IPS-15b (cell line): ENCODE results near the gene ZMAT2.
"Not testable (repeated sequence)": the region's sequence is repeated elsewhere in the genome, so short reads cannot be mapped to it uniquely, and the experiment has no call there.

ENCODE experiments used
- H3K27me3 ChIP-seq: one replicate; pipeline ENCODE4 v1.6.1; 2013; ENCODE audit warnings: low read length; ENCODE audit not compliant: control insufficient read depth, insufficient read depth
- H3K36me3 ChIP-seq: one replicate; pipeline ENCODE4 v1.6.1; 2013; ENCODE audit warnings: low read length; ENCODE audit not compliant: control insufficient read depth, insufficient read depth
- H3K4me1 ChIP-seq: one replicate; pipeline ENCODE4 v1.6.1; 2013; ENCODE audit warnings: mild to moderate bottlenecking, low read length; ENCODE audit not compliant: control insufficient read depth, insufficient read depth
- H3K4me3 ChIP-seq: one replicate; pipeline ENCODE4 v1.5.1; 2013; ENCODE audit warnings: low read depth, low read length
- H3K9ac ChIP-seq: one replicate; pipeline ENCODE4 v1.6.1; 2013; ENCODE audit warnings: low read depth, mild to moderate bottlenecking, low read length
- H3K9me3 ChIP-seq: one replicate; pipeline ENCODE4 v1.6.1; 2013; ENCODE audit warnings: mild to moderate bottlenecking, low read length; ENCODE audit not compliant: control insufficient read depth, insufficient read depth

ZMAT2 gene

DNA sequence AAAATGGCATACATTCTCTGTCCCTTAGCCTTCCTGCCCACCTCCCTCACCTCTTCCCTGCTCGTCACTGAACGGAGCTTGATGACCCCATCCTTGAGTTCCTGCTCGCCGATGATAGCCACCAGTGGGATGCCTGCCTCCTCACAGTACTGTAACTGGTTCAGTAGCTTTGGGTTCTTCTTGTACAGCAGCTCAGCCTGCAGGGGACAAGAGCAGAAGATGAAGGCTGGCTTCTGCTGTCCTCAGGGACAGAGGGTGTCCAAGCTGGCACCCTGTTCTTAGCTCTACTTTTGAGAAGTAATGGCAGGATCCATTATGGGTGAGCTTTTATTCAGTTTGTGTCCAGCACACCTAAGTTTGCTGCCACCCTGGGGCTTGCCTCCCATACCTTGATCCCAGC, 25.6 kb upstream of the ZMAT2 start:
- Histone ChIP-seq H3K9me3 (no peaks in the 10 kb centered on the region), H3K36me3 (peaks cover 37% of the 10 kb centered on the region), H3K4me1 (peaks cover 4% of the 10 kb centered on the region), H3K4me3 (no peak overlapping the region), H3K9ac (no peak overlapping the region), H3K27me3 (no peaks in the 10 kb centered on the region)

DNA sequence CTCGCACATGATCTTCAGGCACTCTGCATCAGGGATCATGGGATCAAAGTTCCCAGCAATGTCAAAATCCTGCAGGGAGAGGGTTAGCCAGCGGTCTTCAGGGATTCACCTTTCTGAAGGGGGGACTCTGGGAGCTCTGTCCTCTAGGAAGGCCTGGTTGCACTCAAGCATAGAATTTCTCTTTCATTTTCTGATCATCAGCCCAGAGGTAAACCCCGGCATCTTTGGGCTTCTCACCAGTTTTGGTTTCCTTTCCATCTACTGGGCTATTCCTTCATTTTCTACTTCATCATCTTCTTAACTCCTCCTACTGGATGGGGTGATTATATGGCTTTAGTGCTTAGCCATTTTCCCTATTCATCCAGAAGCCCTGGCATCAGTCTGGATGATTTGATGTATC, 22.3 kb upstream of the ZMAT2 start:
- no peaks in the 10 kb centered on the region for H3K9me3 ChIP-seq
- H3K9ac ChIP-seq: no peak overlapping the region
- H3K4me1 ChIP-seq: no peaks in the 10 kb centered on the region
- no peak overlapping the region for H3K4me3 ChIP-seq
- H3K36me3 ChIP-seq: peaks cover 34% of the 10 kb centered on the region
- H3K27me3 ChIP-seq: no peaks in the 10 kb centered on the region

DNA sequence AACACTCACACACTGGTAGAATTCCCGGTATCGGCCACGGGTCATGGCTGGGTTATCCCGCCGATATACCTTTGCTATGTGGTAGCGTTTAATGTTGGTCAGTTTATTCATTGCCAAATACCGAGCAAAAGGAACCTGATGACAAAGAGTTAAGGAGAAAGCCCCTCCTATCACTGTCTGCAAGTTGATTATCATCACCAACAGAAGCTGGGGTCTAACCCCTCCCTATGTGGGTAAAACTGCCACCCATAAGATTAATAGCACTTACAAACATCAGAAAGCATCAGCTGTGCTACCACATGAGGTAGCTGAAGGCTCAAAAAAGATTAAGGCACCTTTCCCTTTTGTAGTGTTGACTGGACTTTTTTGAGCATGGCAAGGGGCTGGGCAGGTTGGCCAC, 21.3 kb upstream of the ZMAT2 start:
- Histone ChIP-seq H3K4me1 (no peaks in the 10 kb centered on the region), H3K9ac (no peak overlapping the region), H3K9me3 (no peaks in the 10 kb centered on the region), H3K4me3 (no peak overlapping the region), H3K27me3 (no peaks in the 10 kb centered on the region), H3K36me3 (peaks cover 29% of the 10 kb centered on the region)

DNA sequence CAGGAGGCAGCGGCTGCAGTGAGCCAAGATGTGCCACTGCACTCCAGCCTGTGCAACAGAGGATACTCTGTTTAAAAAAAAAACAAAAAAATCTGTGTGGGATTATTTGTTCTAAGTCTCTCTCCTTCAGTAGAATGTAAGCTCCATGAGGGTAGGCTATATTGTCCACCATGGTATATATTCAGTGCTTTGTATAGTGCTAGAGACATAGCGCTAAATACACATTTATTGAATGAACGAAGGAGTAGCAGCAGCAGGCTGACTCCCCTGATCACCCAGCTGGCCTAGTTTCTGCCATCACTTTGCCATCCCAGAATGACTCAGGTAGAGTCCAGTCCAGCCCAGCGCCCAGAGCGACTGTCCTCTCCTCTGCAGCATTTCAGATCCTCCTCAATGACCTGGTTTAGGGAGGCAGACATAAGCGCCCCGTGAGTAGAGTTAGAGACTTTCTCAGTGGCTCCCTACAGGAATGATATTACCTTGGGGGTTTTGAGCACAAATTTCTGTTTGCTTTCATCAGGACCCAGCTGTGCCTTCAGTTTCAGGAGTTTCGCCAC, 9.8 kb upstream of the ZMAT2 start:
- H3K36me3 ChIP-seq: peaks cover 10% of the 10 kb centered on the region
- no peaks in the 10 kb centered on the region for H3K9me3 ChIP-seq
- no peaks in the 10 kb centered on the region for H3K4me1 ChIP-seq
- peak overlapping the region; percentile 100 for H3K4me3 ChIP-seq
- peak overlapping the region; percentile 91 for H3K9ac ChIP-seq
- no peaks in the 10 kb centered on the region for H3K27me3 ChIP-seq

DNA sequence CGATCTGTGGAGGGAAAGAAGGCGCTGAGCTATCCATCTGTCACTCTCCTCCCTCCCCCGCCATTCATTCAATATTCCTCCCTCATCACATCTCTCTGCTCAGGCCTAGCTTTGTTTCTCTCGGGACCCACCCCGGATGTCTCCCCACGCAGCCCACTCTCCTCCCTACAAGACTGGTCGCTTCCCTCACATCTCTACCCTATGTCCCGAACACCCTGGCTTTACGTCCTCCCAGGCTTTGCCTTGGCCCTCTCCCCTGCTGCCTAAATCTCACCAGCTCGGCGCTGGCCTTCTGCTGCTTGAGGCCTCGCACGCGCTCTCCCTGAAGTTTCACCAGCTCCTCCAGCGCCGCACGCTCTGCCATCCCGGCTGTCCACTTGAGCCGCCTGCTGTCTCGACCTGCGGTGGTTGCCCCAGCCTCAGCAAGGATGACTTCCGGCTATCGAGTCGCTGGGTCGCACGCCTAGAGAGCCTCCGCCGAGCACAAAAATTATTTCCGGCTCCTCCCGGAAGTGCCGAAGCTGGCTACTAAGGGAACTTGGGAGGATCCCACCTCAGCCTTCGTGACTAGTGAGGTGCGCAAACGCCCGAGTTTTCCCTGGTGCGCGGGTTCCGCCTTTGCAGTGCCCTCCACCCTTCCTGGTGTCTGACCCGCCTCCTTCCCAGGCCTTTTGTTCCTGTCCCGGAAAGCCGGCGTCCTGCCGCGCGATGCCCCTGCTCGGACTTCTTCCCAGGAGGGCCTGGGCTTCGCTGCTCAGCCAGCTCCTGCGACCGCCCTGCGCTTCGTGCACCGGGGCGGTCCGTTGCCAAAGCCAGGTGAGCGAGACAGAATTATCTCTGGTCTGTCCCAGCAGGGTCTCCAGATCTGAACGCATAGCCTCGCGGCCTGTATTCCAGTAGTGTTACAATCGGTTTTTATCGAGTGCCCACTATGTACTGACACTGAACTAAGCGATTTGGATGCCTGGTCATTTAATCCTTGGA, 9.0 kb upstream of the ZMAT2 start, which contains the start of the genes HARS1 and HARS2:
Gene HARS1 (minus strand): TSS at position 430 of the 984 bp plus-strand sequence. CDS start 66 bp downstream, at position 364.
Gene HARS2 (plus strand): TSS at position 515 of the 984 bp plus-strand sequence. CDS start 194 bp downstream, at position 709.
- H3K27me3 ChIP-seq: no peaks in the 10 kb centered on the region
- H3K4me1 ChIP-seq: no peaks in the 10 kb centered on the region
- peaks cover 18% of the 10 kb centered on the region for H3K36me3 ChIP-seq
- H3K4me3 ChIP-seq: peak within 1 kb of the TSS; percentile 100
- no peaks in the 10 kb centered on the region for H3K9me3 ChIP-seq
- H3K9ac ChIP-seq: peak within 1 kb of the TSS; percentile 91

DNA sequence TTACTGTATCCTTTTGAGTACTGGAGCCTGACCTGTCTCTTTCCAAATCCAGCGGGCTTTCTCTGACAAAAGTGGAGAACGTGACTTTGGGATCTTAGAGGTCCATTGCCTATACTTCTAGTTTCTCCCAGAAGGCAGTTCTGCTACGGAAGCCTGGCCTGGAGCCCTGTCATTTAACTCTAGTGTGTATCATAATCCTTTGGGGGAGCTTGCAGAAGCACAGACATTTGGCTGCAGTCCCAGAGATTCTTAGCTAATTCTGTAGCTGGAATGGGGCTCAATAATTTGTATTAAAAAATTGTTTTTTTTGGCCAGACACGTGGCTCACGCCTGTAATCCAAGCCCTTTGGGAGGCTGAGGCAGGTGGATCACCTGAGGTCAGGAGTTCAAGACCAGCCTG, 6.0 kb upstream of the ZMAT2 start:
- peaks cover 37% of the 10 kb centered on the region for H3K36me3 ChIP-seq
- H3K4me3 ChIP-seq: no peak overlapping the region
- no peaks in the 10 kb centered on the region for H3K9me3 ChIP-seq
- H3K4me1 ChIP-seq: peaks cover 4% of the 10 kb centered on the region
- no peak overlapping the region for H3K9ac ChIP-seq
- no peaks in the 10 kb centered on the region for H3K27me3 ChIP-seq

DNA sequence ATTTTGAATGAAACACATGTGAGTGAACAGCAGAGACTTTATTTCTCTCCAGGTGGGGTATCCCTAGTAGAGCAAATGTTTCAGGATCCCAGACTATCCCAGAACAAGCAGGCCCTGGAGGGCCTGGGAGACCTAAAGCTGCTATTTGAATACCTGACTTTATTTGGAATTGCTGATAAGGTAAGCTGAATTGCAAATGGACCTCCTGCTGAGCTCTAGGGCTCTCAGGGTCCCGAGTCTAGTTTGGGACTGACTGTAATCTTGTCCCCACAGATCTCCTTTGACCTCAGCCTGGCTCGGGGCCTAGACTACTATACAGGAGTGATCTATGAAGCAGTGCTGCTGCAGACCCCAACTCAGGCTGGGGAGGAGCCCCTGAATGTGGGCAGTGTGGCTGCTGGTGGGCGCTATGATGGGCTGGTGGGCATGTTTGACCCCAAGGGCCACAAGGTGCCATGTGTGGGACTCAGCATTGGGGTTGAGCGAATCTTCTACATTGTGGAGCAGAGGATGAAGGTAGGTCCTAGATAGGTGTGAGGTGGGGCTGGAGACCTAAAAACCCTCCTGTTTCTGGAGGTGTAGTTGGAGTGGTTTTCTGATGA, 3.3 kb upstream of the ZMAT2 start:
- no peaks in the 10 kb centered on the region for H3K9me3 ChIP-seq
- peaks cover 37% of the 10 kb centered on the region for H3K36me3 ChIP-seq
- H3K27me3 ChIP-seq: no peaks in the 10 kb centered on the region
- H3K9ac ChIP-seq: no peak overlapping the region
- peaks cover 7% of the 10 kb centered on the region for H3K4me1 ChIP-seq
- no peak overlapping the region for H3K4me3 ChIP-seq

DNA sequence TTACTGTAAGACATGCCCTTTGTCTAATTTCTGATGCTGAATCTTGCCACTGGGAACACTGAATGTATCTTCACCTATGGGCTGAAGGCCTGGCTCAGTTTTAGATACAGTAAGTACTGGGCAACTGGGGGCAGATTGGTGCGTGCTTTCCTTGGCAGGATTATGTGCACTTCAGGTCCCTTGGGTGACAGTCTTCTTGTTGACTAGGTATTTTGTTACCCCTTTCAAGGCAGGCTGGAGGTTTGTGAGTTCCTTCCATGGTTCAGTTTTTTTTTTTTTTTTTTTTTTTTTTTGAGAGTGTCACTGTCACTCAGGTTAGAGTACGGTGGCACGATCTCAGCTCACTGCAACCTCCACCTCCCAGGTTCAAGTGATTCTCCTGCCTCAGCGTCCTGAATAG, 7.6 kb downstream of the ZMAT2 start:
- no peaks in the 10 kb centered on the region for H3K27me3 ChIP-seq
- no peak overlapping the region for H3K4me3 ChIP-seq
- no peak overlapping the region for H3K9ac ChIP-seq
- H3K36me3 ChIP-seq: peaks cover 15% of the 10 kb centered on the region
- H3K4me1 ChIP-seq: no peaks in the 10 kb centered on the region
- no peaks in the 10 kb centered on the region for H3K9me3 ChIP-seq

DNA sequence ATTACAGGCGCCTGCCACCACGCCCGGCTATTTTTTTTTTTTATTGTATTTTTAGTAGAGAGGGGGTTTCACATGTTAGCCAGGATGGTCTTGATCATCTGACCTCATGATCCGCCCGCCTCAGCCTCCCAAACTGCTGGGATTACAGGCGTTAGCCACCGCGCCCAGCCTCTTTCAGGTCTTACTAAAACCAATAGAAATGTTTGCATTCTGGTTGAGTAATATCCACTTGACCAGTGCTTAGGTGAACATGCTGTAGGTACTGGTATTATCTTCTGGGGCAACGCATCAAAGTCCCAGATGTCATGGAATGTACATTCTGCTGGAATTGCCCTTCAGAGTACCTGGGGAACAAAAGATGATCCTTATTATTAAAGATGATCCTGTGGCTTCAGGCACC, 8.5 kb downstream of the ZMAT2 start:
- not testable (repeated sequence) for H3K9me3 ChIP-seq, H3K4me1 ChIP-seq, H3K27me3 ChIP-seq, H3K4me3 ChIP-seq, H3K9ac ChIP-seq
- peaks cover 11% of the 10 kb centered on the region for H3K36me3 ChIP-seq

DNA sequence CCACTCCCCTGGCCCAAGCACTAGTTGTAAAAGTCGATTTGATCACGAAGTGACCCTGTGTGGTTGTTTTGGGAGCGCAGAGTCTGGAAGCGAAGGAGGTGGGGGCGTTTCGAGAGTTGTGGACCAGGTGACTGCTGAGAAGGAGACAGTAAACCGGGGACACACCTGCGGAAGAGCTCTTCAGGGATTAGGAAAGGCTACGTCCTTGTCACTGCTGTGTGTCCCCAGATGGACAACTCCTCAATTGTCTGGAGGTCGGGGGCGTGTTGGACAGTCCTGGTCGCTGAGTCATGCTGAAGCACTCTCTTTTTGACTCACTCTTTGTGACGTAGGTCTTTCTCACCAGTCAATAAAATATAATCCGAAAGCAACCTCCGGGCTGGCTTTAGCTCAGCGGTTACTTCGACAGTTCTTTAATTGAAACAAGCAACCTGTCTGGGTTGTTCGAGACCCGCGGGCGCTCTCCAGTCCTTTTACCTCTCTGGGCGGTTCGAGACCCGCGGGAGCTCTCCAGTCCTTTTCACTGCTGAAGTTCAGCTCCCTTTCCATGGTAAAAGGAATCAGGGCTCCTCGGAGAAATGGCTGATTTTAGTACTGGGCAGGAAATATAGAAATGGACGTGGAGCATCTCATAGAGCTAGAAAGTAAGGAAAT, 10.8 kb downstream of the ZMAT2 start:
- no peak overlapping the region for H3K9ac ChIP-seq
- H3K27me3 ChIP-seq: no peaks in the 10 kb centered on the region
- H3K36me3 ChIP-seq: peaks cover 4% of the 10 kb centered on the region
- no peaks in the 10 kb centered on the region for H3K4me1 ChIP-seq
- H3K9me3 ChIP-seq: no peaks in the 10 kb centered on the region
- H3K4me3 ChIP-seq: peak overlapping the region; percentile 90

DNA sequence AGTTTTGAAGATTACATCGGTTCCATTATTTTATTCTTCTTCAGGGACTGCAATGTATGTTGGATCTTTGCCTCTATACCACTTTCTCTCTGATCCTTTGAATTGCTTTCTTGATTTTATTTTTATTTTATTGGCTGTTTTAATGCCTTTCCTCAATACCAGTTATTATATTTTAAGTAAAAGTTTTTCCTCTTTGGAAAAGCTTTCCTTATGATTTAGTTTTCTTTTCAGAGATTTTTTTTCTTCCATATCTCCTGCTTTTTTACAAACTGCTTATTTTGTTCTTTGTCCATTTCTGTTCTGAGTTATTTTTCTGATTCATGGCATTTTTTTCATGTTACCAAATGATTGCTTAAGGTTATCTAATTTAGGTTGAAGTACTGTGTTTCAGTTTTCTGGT, 11.5 kb downstream of the ZMAT2 start:
- no peaks in the 10 kb centered on the region for H3K9me3 ChIP-seq
- no peaks in the 10 kb centered on the region for H3K27me3 ChIP-seq
- H3K4me3 ChIP-seq: peak overlapping the region; percentile 90
- H3K36me3 ChIP-seq: no peaks in the 10 kb centered on the region
- no peak overlapping the region for H3K9ac ChIP-seq
- H3K4me1 ChIP-seq: no peaks in the 10 kb centered on the region
